Thoracic aorta (tissue), 2 donors: ENCODE results near the gene PLEKHF1. TPM values are rescaled to one million over a fixed set of nuclear protein-coding genes. Genes with fewer than 3 reads are reported as not detected.

Experiments
- ATAC-seq: fragments of 150-250 bp; one replicate; pipeline ENCODE4 v1.8.0; 2017; ENCODE audit warnings: low read depth; ENCODE audit not compliant: insufficient number of reproducible peaks, low FRiP score
- DNase-seq: peaks from one replicate; pipeline ENCODE4 v3.0.0-alpha.2; 2020; ENCODE audit warnings: low spot score
- H3K27ac ChIP-seq, 2 donors: fragments of 200-600 bp; sonication (generic); 1 replicate in 1 of 2; 2 replicates in 1 of 2; pipeline ENCODE4 v1.5.1; 2016; ENCODE audit warnings: mild to moderate bottlenecking in 2 of 2, moderate library complexity in 2 of 2
- H3K27me3 ChIP-seq: fragments of 200-600 bp; sonication (generic); replicated peaks from 2 replicates; pipeline ENCODE4 v1.6.0; 2016; ENCODE audit warnings: mild to moderate bottlenecking; ENCODE audit not compliant: insufficient read depth
- H3K36me3 ChIP-seq: fragments of 200-600 bp; sonication (generic); one replicate; pipeline ENCODE4 v1.5.1; 2016
- H3K4me1 ChIP-seq, 2 donors: fragments of 200-600 bp; sonication (generic); 1 replicate in 1 of 2; 2 replicates in 1 of 2; pipeline versions ENCODE4 v1.5.1 to v1.6.0; 2016; ENCODE audit warnings: low read depth in 2 of 2, mild to moderate bottlenecking in 1 of 2; ENCODE audit not compliant: control insufficient read depth in 1 of 2
- H3K4me3 ChIP-seq: fragments of 200-600 bp; sonication (generic); 2 replicates; pipeline ENCODE4 v1.5.1; 2016; ENCODE audit warnings: mild to moderate bottlenecking
- H3K9me3 ChIP-seq: fragments of 200-600 bp; sonication (generic); 2 replicates; pipeline ENCODE4 v1.5.1; 2016
- CTCF ChIP-seq: fragments of 200-600 bp; sonication (generic); IDR thresholded peaks from one replicate; pipeline ENCODE4 v1.5.1; 2019; ENCODE audit warnings: antibody characterized with exemption
- total RNA-seq, 2 donors: library from RNA; depleted of rRNA; stranded (reverse); fragments of >200 nt; gene quantifications; one replicate each; pipeline versions ENCODE4 v1.1.0 to v1.2.3, GENCODE V29; 2016

PLEKHF1 gene
- total RNA-seq, 2 donors from 2014 or later, result 21.4 to 56.2 TPM

- no peak for ATAC-seq
- DNase-seq, result no peak
- no peaks in the 10 kb centered on the region for H3K9me3 ChIP-seq
- H3K27me3 ChIP-seq, result no peaks in the 10 kb centered on the region
- no peaks in the 10 kb centered on the region for H3K4me1 ChIP-seq
- H3K27ac ChIP-seq, result no peak overlapping the region
- TF ChIP-seq CTCF, result no peak
- no peaks in the 10 kb centered on the region for H3K36me3 ChIP-seq
- H3K4me3 ChIP-seq, result no peak overlapping the region
Observed at GRCh38 chr19:29635963-29636362, 29.3 kb upstream of the PLEKHF1 start.

- DNase-seq (no peak), ATAC-seq (no peak)
- no peaks in the 10 kb centered on the region for H3K4me1 ChIP-seq
- H3K9me3 ChIP-seq, result no peaks in the 10 kb centered on the region
- no peaks in the 10 kb centered on the region for H3K27me3 ChIP-seq
- no peak overlapping the region for H3K4me3 ChIP-seq
- no peak for TF ChIP-seq CTCF
- no peaks in the 10 kb centered on the region for H3K36me3 ChIP-seq
- H3K27ac ChIP-seq, result no peak overlapping the region
Observed at GRCh38 chr19:29636553-29637360, 28.5 kb upstream of the PLEKHF1 start.

DNA sequence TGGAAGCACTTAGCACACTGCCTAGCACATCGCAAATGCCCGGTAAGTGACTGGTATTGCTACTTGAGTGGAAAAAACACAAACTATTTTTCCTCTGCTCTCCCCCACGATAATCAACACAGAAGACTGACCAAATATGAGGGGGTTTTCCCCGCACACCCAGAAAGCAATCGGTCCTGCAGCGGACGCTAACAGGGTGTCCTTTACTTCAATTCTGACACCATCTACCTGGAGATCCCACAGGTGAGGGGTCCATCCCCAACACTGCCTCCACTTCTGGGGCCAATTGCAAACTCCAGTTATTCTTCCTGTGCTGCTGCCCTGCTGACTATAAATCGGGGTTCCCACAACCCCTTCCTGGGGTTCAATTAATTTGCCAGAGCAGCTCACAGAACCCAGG, 26.2 kb upstream of the PLEKHF1 start:
- H3K9me3 ChIP-seq, result no peaks in the 10 kb centered on the region
- H3K27ac ChIP-seq, result no peak overlapping the region
- DNase-seq, result no peak
- H3K4me3 ChIP-seq, result no peak overlapping the region
- no peak for TF ChIP-seq CTCF
- no peaks in the 10 kb centered on the region for H3K36me3 ChIP-seq
- H3K4me1 ChIP-seq, result no peaks in the 10 kb centered on the region
- no peak for ATAC-seq
- H3K27me3 ChIP-seq, result no peaks in the 10 kb centered on the region

GRCh38 chr19:29640231-29640630, 25.0 kb upstream of the PLEKHF1 start:
- TF ChIP-seq CTCF, result no peak
- H3K27ac ChIP-seq, result no peak overlapping the region
- peaks cover under 1 to 2% of the 10 kb centered on the region in 2 donors for H3K4me1 ChIP-seq
- no peaks in the 10 kb centered on the region for H3K9me3 ChIP-seq
- no peak for ATAC-seq
- no peak overlapping the region for H3K4me3 ChIP-seq
- no peaks in the 10 kb centered on the region for H3K27me3 ChIP-seq
- DNase-seq, result no peak
- no peaks in the 10 kb centered on the region for H3K36me3 ChIP-seq

GRCh38 chr19:29641597-29641996, 23.7 kb upstream of the PLEKHF1 start:
- no peak for ATAC-seq
- Histone ChIP-seq H3K27ac (no peak overlapping the region), H3K4me1 (peaks cover 5 to 12% of the 10 kb centered on the region in 2 donors), H3K36me3 (no peaks in the 10 kb centered on the region), H3K27me3 (no peaks in the 10 kb centered on the region), H3K9me3 (no peaks in the 10 kb centered on the region), H3K4me3 (no peak overlapping the region)
- TF ChIP-seq CTCF, result no peak
- no peak for DNase-seq
